COLO829 (cell line): ENCODE measurements around the gene UPK1A.

Experiments
- DNase-seq: peaks from one replicate; pipeline ENCODE4 v3.0.0; 2012; ENCODE audit warnings: low spot score

The UPK1A gene

GRCh38 chr19:35666251-35666913, at the start of gene UPK1A:
Gene UPK1A (plus strand): TSS chr19:35666517. CDS start chr19:35666813, 296 bp downstream.
- DNase-seq, result no peak

GRCh38 chr19:35618857-35619256, 47.5 kb upstream of the UPK1A start:
- no peak for DNase-seq

GRCh38 chr19:35619290-35619923, 46.9 kb upstream of the UPK1A start:
- DNase-seq, result no peak

DNA sequence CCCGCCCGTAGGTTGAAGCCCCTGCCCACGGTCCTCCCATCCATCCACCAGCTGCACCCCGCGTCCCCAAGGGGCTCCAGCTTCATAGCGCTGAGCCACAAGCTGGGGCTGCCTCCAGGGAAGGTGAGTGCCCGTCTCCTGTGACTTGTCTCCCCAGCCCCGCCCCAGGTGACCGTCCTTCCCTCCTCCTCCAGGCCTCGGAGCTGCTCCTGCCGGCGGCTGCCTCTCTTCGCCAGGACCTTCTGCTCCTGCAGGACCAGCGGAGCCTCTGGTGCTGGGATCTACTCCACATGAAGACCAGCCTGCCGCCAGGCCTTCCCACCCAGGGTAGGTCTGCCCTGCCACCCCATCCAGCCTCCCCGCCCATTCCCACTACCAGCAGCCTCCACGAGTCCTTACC, 46.3 kb upstream of the UPK1A start:
- DNase-seq, result no peak

GRCh38 chr19:35621708-35622107, 44.6 kb upstream of the UPK1A start:
- DNase-seq, result no peak

DNA sequence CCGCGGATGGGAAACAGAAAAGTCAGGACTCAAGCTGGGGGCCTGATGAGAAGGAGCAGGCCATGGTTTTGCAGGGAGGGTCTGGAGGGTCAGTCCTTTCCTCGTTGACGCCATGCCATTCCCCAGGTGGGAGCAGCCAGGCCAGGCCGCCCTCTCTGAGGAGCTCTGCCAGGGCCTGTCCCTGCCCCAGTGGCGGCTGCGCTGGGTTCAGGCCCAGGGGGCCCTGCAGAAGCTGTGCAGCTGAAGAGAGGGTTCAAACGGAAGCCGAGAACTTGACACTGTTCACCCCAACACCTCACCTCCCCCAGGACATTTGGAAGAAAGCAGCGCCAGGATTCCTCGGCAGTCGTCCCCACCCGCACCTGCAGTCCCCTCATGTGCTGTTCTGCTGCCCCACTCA, 43.6 kb upstream of the UPK1A start:
- no peak for DNase-seq

DNA sequence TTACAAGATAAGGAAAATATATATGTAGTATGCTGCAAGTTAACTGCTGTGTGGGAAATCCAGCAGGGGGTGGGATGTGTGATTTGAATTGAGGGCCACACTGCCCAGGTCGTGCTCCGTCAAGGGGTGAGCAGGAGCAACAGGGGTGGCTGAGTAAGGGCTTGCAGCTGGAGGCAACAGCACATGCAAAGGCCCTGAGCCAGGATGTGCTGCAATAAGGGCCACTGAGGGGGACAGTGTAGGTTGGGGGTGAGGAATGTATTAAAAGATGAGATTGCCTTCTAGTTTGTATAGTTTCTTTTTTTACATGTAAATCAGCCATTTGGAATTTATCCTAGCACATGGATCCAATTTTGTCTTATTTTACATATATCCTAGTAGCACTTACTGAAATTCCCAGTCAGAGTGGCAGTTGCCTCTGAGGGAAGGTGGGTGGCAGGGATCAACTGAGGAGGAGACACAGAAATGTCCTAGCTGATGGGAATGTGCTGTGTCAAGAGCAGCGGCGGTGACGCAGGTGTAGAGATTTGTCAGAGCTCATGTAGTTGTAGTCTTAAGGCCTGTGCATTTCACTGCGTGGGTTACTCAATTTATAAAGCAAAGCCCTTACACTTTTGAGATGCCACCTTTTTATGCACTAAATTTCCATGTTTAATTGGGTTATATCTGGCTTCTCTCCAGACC, 42.8 kb upstream of the UPK1A start:
- no peak for DNase-seq

- no peak for DNase-seq
These were observed 38.1 kb upstream of the UPK1A start for GRCh38 chr19:35628264-35628564.

DNA sequence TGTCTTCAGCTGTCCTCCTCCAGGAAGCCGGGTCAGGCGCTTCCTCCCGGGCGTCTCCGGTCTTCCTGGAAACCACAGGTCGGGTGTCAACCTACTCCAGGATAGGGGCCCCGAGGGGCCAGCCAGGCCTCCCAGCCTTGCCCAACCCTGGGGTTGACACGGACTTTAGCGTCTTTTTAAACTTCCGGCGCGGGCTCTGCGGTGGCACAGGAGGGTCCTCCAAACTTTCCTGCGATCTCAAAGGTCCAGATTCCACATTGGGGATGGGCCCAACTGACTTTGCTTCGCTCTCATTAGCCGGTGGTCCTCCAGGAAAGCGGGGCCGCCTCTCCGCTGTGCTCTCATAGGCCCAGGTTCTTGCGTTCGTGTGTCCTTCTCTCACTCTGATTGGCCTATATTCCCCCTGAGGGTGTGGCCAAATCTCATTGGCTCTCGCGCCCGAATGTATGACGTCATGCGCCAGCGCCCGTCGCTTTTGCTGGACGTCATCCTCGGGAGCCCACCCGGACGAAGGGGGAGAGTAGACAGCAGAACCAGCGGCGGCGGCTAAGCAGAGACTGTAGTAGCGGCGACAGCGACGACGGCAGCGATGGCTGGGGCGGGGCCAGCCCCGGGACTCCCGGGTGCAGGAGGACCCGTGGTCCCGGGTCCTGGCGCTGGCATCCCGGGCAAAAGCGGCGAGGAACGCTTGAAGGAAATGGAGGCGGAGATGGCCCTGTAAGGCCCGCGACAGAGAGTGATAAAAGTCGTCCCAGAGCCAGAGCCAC, 37.6 kb upstream of the UPK1A start, which contains the start of gene RBM42:
RBM42 (plus strand) TSS at position 472 of the 767 bp plus-strand sequence; CDS start at position 590, 118 bp downstream.
- peak; percentile 97 for DNase-seq

DNA sequence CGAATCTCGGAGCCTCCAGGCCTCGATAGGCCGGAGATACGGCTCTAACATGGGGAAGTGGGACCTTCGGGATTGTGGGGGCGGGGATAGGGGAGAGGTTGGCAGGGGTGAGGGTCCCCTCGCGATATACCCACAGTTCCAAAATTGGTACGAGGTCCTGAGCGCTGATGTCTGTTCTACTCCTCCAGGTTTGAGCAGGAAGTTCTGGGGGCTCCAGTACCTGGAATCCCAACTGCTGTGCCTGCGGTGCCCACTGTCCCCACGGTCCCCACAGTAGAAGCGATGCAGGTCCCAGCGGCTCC, 37.0 kb upstream of the UPK1A start:
- no peak for DNase-seq

DNA sequence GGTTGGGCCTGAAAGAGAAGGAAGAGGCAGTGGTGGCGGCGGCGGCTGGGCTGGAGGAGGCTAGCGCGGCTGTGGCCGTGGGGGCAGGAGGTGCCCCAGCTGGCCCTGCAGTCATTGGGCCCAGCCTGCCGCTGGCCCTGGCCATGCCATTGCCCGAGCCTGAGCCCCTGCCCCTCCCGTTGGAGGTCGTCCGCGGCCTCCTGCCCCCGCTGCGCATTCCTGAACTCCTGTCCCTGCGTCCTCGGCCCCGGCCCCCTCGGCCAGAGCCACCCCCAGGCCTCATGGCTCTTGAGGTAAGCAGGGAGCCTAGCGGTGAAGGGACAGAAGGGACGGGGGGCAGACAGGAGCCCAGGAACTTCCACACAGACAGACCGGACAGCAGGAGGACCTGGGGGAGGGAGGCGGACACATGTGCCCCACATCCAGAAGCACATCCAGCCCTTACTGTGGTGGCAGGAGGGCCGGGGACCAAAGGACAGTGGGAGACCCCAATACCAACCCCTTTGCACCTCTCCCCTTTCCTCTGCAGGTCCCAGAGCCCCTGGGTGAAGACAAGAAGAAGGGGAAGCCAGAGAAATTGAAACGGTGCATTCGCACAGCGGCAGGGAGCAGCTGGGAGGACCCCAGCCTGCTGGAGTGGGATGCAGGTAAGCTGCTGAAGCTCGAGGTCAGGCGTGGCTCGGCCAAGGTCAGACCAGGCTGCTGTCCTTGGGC, 32.4 kb upstream of the UPK1A start:
- no peak for DNase-seq

- no peak for DNase-seq
These were observed 29.7 kb upstream of the UPK1A start for GRCh38 chr19:35636651-35637050.

DNA sequence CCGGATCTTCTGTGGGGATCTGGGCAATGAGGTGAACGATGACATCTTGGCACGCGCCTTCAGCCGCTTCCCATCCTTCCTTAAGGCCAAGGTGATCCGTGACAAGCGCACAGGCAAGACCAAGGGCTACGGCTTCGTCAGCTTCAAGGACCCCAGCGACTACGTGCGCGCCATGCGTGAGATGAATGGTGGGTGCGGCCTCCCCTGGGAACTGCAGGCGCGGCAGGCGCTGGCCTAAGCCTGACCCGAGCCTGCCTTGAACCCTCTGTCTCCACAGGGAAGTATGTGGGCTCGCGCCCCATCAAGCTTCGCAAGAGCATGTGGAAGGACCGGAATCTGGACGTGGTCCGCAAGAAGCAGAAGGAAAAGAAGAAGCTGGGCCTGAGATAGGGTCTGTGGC, 29.2 kb upstream of the UPK1A start:
- DNase-seq, result no peak

GRCh38 chr19:35639321-35639639, 27.0 kb upstream of the UPK1A start:
- no peak for DNase-seq

- DNase-seq, result no peak
These were observed 26.5 kb upstream of the UPK1A start for GRCh38 chr19:35639863-35640262.

DNA sequence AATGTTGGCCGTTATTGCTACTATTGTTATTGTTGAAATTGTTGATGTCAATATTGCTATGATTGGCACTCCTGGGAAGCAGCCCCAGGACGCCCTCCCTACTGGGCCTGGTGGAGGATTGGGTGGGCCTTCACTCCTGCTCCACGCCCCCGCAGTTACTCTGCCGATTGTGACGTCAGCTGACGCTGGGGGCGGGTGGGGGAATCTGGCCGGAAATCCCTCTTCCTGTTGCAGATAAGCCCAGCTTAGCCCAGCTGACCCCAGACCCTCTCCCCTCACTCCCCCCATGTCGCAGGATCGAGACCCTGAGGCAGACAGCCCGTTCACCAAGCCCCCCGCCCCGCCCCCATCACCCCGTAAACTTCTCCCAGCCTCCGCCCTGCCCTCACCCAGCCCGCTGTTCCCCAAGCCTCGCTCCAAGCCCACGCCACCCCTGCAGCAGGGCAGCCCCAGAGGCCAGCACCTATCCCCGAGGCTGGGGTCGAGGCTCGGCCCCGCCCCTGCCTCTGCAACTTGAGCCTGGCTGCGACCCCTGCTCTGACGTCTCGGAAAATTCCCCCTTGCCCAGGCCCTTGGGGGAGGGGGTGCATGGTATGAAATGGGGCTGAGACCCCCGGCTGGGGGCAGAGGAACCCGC, 24.7 kb upstream of the UPK1A start, which contains the start of gene ETV2:
ETV2 (plus strand) TSS at position 231 of the 637 bp plus-strand sequence. CDS start 716 bp downstream, outside the sequence.
- no peak for DNase-seq

DNA sequence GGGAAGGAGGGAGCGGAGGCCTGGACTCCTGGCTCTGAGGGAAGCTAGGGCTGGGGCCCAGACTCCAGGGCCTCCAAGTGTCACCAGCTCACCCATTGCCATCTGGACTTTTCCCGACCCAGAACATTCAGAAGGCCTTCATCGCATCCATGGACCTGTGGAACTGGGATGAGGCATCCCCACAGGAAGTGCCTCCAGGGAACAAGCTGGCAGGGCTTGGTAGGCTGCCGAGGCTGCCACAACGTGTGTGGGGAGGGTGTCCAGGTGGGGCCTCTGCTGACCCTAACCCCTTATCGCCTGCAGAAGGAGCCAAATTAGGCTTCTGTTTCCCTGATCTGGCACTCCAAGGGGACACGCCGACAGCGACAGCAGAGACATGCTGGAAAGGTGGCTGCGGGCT, 24.0 kb upstream of the UPK1A start:
- DNase-seq, result no peak

DNA sequence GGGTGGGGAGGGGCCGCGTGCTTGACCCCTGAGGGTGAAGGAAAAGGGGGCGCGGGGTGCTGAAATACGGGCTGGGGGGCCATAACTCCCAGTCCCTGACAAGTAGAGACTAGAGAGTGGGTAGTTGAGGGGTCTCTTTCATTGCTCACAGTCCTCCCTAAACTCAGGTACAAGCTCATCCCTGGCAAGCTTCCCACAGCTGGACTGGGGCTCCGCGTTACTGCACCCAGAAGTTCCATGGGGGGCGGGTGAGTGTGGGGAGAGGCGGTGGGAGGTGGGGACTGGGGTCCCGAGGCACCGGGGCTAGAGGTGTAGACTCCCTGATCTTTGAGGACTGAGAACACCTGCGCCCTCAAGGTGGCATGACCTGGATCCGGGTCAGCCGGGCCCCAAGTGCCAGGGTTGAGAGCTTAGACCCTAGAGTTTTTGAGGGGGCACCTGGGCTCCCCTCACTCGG, 23.5 kb upstream of the UPK1A start:
- DNase-seq, result no peak

DNA sequence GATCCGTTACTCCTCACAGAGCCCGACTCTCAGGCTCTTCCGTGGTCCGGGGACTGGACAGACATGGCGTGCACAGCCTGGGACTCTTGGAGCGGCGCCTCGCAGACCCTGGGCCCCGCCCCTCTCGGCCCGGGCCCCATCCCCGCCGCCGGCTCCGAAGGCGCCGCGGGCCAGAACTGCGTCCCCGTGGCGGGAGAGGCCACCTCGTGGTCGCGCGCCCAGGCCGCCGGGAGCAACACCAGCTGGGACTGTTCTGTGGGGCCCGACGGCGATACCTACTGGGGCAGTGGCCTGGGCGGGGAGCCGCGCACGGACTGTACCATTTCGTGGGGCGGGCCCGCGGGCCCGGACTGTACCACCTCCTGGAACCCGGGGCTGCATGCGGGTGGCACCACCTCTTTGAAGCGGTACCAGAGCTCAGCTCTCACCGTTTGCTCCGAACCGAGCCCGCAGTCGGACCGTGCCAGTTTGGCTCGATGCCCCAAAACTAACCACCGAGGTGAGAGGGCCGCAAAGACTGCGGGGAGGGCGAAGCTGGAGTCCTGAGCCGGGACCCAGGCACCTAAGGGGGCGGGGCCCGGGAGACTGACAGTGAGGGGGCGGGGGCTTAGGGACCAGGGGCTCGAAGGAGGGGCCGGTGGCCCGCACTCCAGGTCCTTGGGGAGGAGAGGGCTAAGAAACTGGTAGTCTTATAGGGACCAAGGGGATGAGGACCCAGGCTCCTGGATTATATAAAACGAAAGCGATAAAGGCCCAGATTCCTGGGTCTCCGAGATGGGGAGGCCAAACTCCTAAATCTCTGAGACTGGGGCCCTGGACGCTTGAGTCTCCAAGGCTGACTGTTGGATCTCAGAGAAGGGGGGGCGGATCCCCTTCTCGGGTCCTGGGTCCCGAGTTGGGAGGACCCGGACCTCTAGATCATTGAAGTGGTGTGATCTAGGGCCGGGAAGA, 22.8 kb upstream of the UPK1A start:
- peak; percentile 63 for DNase-seq

DNA sequence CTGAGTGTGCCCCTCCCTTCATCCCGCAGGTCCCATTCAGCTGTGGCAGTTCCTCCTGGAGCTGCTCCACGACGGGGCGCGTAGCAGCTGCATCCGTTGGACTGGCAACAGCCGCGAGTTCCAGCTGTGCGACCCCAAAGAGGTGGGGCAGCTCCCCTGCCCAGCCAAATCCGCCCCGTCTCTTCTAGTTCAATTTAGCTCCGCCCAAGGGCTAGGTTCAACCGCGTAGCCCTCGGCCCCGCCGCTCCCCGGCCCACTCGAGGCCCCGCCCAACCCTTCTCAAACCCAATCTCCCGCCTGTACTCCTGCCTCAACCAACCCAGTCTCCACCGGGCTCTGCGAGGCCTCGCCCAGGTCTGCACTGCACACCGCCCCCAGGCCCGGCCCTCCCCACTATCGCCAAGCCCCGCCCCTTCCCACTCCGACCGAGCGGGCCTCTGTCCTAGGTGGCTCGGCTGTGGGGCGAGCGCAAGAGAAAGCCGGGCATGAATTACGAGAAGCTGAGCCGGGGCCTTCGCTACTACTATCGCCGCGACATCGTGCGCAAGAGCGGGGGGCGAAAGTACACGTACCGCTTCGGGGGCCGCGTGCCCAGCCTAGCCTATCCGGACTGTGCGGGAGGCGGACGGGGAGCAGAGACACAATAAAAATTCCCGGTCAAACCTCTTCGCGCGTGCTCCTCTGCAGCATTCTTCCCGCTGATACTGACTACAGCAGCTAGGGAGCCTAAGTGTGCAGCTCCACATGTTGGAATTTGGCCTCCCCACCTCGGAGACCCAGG, 21.9 kb upstream of the UPK1A start:
- peak; percentile 97 for DNase-seq
